T-helper 2 cell treated with Interferon-gamma antibody and Interleukin-4, amounts not matched to agents 100 ng/mL and 5 ng/mL, for 36 hours (primary cell): Measurements from ENCODE around the gene AEBP1. TPM values are rescaled to one million over a fixed set of nuclear protein-coding genes. Genes with fewer than 3 reads are reported as not detected.

Experiments
- intact Hi-C: fragments of 100-400 bp; cut with micrococcal nuclease; formaldehyde crosslinking; loops from one replicate; pipeline ENCODE4 v1.15.1; 2023
- total RNA-seq: library from RNA; stranded (reverse); gene quantifications from 2 replicates; pipeline ENCODE4 v1.2.3, GENCODE V29; 2022

The AEBP1 gene
- total RNA-seq, 1 donor from 2014 or later: 21.4 TPM

DNA sequence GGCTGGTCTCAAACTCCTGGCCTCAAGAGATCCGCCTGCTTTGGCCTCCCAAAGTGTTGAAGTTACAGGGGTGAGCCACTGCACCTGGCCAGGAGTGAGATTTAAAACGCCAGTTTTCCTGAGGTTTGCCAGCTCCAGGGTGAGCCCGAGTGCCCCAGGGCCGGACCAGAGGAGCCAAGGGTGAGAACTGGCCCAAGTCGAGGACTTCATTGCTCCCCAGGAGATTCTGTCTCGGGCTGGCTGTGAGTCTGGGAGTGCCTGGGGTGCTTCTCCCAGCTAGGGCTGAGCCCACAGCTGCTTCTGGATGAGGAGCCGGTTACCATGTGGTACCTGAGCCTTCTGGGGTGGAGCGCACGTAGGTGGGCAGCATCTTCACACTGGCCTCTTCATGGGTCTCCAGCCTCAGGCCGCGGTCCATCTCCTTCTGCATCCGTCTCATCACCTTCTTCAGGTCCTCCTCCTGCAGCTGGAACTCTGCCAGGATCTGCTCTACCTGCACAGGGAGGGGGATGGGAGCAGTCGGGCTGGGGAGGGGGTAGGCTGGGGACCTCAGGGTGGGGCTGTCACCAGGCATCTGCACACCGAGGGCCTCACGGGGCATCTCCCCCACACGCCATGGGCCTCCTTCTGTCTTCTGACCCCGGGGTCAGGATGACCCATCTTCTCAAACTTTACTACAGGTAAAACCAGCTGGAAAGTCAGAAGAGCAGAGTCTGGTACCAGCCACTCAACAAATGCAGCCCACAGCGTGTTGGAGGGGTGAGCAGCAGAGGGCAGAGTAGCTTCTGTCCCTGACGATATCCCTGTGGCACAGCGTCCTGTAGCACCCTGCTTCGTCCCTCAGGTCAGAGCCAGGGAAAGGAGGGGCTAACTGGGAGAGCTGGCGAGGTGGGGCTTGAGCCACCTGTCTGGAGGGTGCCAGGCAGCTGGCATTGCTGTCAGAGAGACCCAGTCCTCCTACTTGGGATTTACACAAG, 49.1 kb downstream of the AEBP1 start:
- intact Hi-C loops: no loop called here

DNA sequence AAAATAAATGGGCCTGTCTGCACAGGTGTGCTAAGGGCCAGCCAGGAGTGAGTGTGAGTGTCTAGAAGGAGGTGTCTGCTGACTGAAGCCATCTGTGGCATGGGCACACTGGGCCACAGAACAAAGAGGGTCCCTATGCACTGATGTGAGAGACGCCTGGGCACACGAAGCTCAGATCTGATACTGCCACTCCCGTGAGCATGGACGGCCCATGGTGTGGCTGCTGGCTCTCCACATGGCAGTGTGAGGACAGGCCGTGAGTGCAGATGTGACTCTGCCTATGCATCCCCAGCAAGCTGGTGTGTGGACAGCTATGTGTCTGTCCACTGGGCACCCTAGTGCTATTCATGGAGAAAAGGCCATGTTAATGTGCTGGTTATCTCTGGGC, 49.8 kb downstream of the AEBP1 start:
- intact Hi-C loops: no loop called here

GRCh38 chr7:44154703-44155102, 50.6 kb downstream of the AEBP1 start:
- intact Hi-C loops: no loop called here

GRCh38 chr7:44155191-44156185, 51.3 kb downstream of the AEBP1 start:
- intact Hi-C loops: no loop called here

DNA sequence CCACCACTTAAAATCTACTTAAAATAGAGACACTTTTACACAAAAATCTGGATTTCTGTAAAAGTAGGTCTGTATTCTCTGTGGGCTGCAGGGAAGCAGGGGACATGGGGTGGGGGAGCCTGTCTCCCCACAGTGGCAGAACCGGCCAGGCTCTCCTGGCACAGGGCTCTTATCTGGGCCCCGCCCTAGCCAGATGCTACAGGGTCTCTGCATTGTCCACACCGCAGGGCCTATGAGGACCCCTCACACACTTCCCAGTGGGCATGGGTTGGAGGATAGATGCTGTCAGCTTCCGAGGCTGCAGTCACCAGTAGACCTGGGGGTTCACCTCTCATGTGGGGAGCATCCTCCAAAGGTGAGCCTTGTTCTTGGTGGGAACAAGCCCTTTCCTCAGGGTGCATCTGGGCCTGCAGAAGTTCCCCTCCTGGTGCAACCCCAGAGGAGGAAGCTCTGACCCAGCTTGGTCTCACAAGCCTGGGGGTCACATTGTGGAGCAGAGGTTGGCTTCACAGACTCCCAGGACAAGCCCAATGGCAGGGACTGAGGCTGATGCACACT, 52.4 kb downstream of the AEBP1 start:
- intact Hi-C loops: no loop called here

DNA sequence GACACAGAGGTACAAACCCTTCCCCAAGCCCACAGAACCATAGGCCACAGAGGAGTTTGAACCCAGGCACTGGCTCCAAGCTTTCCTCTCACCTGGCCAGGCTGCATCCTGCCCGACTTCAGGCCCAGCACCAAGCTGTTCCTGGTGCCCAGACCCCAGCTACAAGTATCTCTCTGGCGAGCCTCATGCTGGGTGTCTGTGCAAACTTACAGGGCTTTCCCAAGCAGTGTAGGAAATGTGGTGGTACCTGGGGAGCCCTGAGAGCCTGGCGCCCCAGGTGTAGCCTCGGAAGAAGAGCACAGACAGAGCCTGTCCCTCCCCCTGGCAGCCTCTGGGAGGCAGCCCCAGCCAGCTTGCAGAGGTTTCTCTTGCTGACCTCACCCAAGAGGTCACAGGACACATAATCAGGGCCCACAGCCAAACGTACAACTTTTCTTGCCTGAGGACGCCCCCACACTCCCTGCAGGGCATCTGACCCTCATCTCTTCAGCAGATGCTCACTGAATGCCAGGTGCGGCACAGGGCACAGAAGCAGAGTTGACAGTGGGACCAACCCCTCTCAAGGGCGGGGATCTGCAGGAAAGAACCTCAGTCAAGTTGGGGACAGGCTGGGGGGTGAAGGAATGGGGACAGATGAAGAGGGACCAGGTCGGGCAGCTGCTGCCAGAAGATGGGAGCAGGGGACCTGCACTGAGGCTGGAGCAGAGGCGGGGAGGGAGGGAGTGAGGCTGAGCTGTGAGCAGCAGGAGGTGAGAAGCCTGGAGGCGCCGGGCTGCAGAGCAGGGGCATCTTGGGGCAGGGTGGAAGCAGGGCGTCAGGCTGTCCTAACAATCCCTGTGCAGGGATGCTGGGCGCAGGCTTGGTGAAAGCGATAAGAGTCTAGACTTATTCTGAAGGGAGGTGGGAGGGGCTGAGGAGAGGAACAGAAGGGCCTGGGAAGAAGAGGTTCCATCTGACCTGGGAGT, 53.3 kb downstream of the AEBP1 start:
- intact Hi-C loops: no loop called here

DNA sequence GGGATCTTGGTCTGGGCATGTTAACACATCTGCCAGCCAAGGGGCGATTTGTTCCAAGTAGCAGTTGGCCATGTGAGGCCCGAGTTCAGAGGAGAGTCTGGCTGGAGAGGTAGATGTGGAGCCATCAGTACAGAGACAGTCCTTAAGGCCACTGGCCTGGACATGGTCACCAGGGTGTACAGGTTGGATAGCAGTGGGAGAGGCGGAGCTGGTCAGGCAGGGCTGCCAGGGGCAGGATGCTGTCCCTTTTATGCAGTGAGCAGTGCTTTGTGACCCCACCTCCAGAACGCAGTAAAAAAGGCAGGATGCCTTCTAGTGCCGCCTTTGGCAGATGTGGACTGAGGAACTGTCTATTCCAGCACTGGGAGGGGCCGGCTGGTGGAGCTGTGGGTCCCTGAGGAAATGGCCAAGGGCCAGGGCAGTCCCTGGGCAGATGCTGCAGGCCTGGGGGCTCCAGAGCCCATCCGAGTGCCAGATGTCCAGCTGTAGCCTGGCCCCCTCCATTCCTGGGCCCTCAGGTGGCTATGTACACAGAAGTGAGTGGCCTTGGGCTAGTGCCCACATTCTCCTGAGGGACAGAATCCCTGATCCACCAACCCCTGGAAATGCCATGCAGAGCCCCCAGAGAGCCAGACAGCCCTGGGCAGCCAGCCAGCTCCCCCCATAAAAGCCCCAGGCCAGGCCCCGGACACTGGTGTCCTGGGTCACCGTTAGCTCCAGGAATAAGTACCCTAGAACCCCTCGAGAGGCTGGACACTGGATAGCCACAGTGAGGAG, 54.1 kb downstream of the AEBP1 start:
- intact Hi-C loops: no loop called here

- intact Hi-C loops: no loop called here
These were observed 54.9 kb downstream of the AEBP1 start for GRCh38 chr7:44158873-44159631.

DNA sequence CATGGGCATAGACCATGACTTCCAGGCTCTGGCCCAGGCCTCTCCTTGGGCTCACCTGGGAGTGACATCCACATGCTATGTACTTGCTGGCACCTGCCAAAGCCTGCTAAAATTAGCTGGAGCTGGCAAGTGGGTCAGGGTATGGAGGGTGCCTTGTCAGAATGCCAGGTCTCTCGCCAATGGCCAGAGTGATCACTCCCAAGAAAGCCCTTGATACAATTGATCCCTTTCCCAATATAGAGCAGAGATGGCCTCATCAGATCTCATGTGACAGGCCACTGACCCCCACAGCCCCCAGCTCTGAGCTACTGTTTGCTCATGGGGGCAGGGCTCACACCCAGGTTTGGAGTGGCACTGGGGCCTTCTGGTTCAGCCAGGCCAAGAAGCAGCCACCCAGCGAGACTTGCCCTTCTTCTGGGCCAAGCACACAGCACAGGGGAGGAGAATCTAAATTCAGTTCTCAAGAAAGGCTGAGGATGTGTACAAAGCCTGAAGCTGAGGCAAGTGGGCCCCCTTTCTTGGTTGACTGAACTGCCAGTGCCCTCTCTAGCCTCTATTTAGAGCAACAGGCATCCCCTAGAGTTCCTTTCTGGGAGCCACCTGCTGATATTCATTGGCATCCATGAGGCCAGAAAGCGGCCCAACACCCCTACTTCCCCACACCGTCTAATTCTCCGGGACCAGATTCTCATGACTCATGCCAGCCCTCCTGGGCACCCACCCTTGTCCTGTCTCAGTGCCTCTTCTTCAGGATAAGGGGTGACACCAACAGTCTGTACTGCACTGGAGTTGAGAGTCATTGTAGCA, 55.9 kb downstream of the AEBP1 start:
- intact Hi-C loops: no loop called here

DNA sequence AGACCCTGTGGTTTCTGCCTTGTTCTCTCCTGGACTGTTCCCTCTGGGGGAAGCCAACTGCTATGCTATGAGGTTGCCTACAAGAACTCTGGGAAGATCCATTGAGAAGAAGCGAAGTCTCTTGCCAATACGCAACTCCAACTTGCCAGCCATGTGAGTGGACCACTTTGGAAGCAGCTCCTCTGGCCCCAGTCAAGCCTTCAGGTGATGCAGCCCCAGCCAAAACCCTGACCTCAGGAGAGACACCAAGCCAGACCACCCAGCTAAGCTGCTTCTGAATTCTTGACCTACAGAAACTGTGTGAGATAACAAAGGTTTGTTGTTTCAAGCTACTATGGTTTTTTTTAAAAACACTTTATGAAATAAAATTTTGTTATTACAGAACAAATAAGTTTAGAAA, 57.2 kb downstream of the AEBP1 start:
- intact Hi-C loops: no loop called here

DNA sequence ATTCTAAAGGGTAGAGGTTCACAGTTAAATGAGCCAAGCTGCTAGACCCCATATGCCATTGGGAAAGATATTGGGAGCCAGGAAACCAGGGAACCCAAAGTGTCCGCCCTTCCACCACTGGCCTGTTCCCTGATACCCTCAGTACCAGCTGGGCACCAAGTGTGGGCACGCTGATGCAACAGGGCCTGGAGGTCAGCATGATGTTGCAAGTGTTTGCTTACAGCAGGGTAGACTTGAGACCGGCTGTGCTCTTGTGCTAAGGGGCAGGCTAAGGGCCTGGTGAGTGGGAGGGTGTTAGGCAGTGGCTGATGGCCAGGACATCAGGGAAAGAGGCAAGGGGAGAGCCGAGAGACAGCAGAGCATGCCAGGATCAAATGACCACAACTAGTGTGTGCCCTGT, 58.0 kb downstream of the AEBP1 start:
- intact Hi-C loops: no loop called here

- intact Hi-C loops: no loop called here
These were observed 58.7 kb downstream of the AEBP1 start for GRCh38 chr7:44162785-44163395.

DNA sequence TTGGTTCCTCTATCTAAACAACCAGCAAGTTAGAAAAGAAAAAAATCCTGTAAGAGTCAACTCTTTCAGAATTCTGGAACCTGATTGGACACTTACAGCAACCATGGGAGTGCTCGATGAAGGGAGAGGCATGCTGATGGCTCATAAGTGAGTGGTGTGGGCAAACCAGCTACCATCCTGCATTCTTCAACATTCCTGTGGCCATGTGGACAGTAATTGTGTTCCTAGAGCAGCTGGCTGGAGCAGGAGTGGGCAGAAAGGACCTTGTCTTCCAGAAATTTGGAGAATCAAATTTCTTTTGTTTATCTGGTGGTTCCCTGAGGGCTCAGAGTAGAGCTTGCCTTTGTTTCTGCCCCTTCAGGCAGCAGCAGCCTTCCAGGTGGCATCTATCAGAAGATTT, 59.4 kb downstream of the AEBP1 start:
- intact Hi-C loops: no loop called here
